T-helper 2 cell treated with Interferon-gamma antibody and Interleukin-4, amounts not matched to agents 5 μg/mL and 100 μg/mL, for 36 hours (primary cell): ENCODE results near the gene NUDCD3.

Experiments used
- DNase-seq: peaks from one replicate; pipeline ENCODE4 v3.0.0; 2021; ENCODE audit warnings: low spot score
- H3K27ac Mint-ChIP-seq: one replicate; pipeline ENCODE4 v1.8.0; 2021; ENCODE audit warnings: mild to moderate bottlenecking, mixed read lengths
- H3K27me3 Mint-ChIP-seq: one replicate; pipeline ENCODE4 v1.8.0; 2021; ENCODE audit warnings: low read depth, mixed read lengths
- H3K36me3 Mint-ChIP-seq: one replicate; pipeline ENCODE4 v1.8.0; 2021; ENCODE audit warnings: low read depth, mixed read lengths
- H3K4me1 Mint-ChIP-seq: one replicate; pipeline ENCODE4 v1.8.0; 2021; ENCODE audit warnings: low read depth, mixed read lengths
- H3K4me3 Mint-ChIP-seq: one replicate; pipeline ENCODE4 v1.8.0; 2022; ENCODE audit warnings: mild to moderate bottlenecking, moderate library complexity, mixed read lengths
- H3K9me3 Mint-ChIP-seq: one replicate; pipeline ENCODE4 v1.8.0; 2021; ENCODE audit warnings: mixed read lengths

NUDCD3 gene

DNA sequence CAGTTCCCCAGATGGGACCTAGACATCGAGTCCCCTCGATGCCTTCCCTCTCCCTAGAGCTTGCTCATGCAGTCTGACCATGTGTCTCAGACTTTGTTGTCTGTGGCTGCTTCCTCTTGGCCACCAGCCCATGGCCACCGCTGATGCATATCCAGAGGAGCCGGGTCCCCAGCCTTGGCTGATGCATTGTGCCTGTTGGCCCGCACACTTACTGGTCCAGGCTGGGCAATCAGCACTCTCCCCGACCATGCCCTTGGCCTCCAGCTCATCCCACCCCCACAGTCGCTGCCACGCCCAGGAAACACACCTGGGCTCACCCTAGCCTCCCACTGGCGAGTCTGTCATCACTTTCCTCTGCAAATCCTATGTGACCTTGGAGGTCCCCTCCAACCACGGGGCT is 40.5 kb upstream of the NUDCD3 start:
- Mint-ChIP-seq H3K36me3 (no peaks in the 10 kb centered on the region), H3K4me1 (no peaks in the 10 kb centered on the region), H3K27ac (no peak overlapping the region), H3K27me3 (no peaks in the 10 kb centered on the region), H3K9me3 (no peaks in the 10 kb centered on the region), H3K4me3 (no peak overlapping the region)
- DNase-seq = no peak

DNA sequence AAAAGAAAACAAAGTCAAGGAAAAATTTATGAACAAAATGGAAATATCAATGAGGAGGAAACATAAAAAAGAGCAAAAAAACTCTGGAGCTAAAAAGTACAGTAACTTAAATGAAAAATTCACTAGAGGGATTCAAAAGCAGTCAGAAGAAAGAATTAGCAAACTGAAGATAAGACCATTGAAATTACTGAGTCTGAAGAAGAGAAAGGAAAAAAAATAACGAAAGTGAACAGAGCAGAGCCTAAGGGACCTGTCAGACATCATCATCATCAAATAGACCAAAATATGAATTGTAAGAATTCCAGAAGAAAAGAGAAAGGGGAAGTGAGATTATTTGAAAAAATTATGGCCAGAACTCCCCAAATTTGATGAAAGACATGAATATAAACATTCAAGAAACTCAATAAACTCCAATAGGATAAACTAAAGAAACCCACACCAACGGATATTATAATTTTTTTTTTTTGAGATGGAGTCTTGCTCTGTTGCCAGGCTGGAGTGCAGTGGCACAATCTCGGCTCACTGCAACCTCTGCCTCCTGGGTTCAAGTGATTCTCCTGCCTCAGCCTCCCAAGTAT is 34.4 kb upstream of the NUDCD3 start:
- H3K27me3 Mint-ChIP-seq = peaks cover 6% of the 10 kb centered on the region
- H3K9me3 Mint-ChIP-seq = peaks cover 9% of the 10 kb centered on the region
- H3K4me3 Mint-ChIP-seq = no peak overlapping the region
- no peaks in the 10 kb centered on the region for H3K36me3 Mint-ChIP-seq
- no peak overlapping the region for H3K27ac Mint-ChIP-seq
- no peaks in the 10 kb centered on the region for H3K4me1 Mint-ChIP-seq
- no peak for DNase-seq

DNA sequence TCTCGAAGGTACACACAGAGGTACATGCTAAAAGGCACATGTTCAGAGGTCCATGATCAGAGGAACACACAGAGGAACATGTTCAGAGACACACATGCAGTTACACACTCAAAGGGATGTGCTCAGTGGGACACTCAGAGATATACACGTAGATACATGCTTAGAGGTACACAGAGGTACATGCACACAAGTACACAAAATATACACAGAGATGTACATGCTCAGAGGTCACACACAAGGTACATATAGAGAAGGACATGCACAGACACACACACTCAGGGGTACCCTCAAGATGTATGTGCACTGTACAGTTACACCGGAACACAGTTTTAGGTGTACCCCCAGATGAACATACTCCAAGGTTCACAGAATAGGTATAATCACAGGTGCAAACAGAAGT is 31.9 kb upstream of the NUDCD3 start:
- H3K9me3 Mint-ChIP-seq = peaks cover 9% of the 10 kb centered on the region
- no peak overlapping the region for H3K27ac Mint-ChIP-seq
- H3K27me3 Mint-ChIP-seq = peaks cover 6% of the 10 kb centered on the region
- H3K4me3 Mint-ChIP-seq = no peak overlapping the region
- H3K4me1 Mint-ChIP-seq = no peaks in the 10 kb centered on the region
- H3K36me3 Mint-ChIP-seq = no peaks in the 10 kb centered on the region
- no peak for DNase-seq

DNA sequence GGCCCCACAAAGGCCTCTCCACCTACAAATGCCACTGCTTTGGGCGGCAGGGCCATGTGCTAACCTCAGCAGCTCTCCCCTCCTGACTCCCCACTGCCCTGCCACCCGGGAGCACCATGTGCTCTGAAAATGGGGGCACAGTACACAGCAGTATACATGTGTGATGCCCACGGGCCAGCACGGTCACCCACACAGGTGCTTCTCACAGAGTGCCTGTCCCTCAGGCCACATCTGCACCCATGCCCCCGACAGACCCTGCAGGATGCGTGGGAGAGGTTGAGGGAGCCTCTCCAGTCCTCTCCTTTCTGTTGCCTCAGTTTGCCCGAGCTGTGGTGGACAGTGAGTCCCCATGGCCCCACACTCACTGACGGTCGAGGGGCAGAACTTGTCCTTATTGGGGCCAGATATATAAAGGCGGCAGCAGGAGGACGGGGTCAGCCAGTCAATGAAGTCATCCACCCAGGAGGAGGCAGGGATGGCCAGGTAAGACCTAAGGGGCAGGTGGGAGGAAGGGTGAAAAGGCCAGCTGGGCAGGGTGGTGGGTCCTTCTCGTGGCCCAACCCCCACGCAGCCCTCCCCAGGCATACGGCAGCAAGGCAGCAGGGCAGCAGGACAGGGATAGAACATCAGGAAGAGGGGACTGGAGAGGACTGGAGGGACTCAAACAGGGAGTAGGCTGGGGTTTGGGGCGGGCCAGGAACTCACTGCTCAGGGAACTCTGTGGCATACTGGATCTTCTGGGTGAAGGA is 31.1 kb upstream of the NUDCD3 start:
- Mint-ChIP-seq H3K36me3 (no peaks in the 10 kb centered on the region), H3K4me1 (no peaks in the 10 kb centered on the region), H3K9me3 (peaks cover 9% of the 10 kb centered on the region), H3K27me3 (peaks cover 6% of the 10 kb centered on the region), H3K4me3 (no peak overlapping the region), H3K27ac (no peak overlapping the region)
- DNase-seq = no peak

DNA sequence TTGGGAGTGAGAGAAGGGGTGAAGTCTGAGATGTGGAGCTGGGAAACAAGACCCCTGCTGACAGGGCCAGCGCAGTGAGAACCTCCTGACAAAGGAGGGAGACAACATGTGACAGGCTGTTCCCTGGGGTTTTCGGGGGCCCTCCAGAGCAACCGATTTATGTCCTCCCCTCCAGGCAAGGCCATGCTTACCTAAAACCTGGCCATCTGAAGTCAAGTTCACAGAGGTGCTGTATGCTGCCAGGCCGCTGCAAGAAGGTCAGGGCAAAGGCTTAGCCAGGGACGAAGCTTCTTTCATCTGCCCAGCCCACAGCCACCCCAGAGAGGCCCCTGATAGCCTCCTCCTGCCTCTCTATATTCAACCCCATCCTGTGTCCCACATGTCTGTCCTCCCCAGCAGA is 30.1 kb upstream of the NUDCD3 start:
- Mint-ChIP-seq H3K9me3 (peaks cover 9% of the 10 kb centered on the region), H3K27ac (no peak overlapping the region)

DNA sequence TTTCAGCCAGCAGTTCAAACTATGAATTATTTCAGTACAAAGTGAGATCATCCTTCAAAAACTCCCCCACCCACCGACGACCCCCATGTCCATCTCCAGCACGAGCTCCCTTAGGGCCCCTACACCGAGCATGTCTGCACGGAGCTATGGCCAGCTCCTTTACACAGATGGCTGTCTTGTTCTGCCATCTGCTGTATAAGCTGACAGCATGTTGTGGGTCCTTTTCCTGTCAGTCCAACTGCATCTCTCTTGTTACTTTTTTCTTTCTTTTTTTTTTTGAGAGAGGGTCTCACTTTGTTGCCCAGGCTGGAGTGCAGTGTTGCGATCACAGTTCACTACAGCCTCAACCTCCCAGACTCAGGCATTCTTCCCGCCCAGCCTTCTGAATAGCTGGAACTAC is 29.1 kb upstream of the NUDCD3 start:
- Mint-ChIP-seq H3K36me3 (no peaks in the 10 kb centered on the region), H3K27ac (no peak overlapping the region), H3K4me3 (no peak overlapping the region), H3K4me1 (no peaks in the 10 kb centered on the region), H3K9me3 (peaks cover 4% of the 10 kb centered on the region), H3K27me3 (peaks cover 6% of the 10 kb centered on the region)
- DNase-seq = no peak

More for the DNA sequence above, 30.1 kb upstream of the NUDCD3 start:
- DNase-seq = no peak
- no peaks in the 10 kb centered on the region for H3K4me1 Mint-ChIP-seq
- H3K27me3 Mint-ChIP-seq = peaks cover 6% of the 10 kb centered on the region
- no peak overlapping the region for H3K4me3 Mint-ChIP-seq
- no peaks in the 10 kb centered on the region for H3K36me3 Mint-ChIP-seq

DNA sequence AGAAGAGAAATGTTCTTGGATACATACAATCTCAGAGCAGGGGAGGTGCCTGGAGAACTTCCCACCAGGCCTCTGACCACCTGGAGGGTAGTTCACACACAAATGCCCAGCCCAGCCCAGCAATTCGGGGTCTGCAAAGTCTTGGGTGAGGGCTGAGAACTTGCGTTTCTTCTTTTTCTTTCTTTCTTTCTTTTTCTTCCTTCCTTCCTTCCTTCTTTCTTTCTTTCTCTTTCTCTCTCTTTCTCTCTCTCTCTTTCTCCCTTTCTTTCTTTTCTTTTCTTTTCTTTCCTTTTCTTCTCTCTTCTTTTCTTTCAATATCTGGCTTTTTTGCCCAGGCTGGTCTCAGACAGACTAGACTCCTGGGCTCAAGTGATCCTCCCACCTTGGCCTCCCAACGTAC is 28.3 kb upstream of the NUDCD3 start:
- Mint-ChIP-seq H3K4me1 (no peaks in the 10 kb centered on the region), H3K36me3 (no peaks in the 10 kb centered on the region), H3K4me3 (no peak overlapping the region), H3K27me3 (no peaks in the 10 kb centered on the region), H3K27ac (no peak overlapping the region), H3K9me3 (no peaks in the 10 kb centered on the region)
- no peak for DNase-seq

DNA sequence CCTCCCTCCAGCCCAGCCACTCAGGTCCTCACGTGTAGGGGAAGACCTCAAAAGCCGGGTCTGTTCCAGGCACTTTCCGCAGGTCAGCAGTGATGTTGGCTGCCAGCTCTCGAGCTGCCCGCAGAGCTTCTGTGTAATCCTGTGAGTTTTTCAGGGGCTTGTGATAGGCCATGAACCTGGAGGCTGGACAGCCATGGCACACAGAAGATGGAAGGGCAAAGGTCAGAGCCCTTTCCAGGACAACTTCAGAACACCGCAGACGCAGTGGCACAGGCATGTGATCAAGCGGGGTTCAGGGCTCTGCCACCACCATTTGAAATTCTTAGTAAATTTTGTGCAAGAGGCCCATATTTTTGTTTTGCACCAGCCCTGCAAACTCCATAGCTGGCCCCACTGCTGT is 26.7 kb upstream of the NUDCD3 start:
- Mint-ChIP-seq H3K27ac (no peak overlapping the region), H3K4me3 (no peak overlapping the region), H3K36me3 (no peaks in the 10 kb centered on the region), H3K9me3 (no peaks in the 10 kb centered on the region), H3K4me1 (no peaks in the 10 kb centered on the region), H3K27me3 (no peaks in the 10 kb centered on the region)
- no peak for DNase-seq

DNA sequence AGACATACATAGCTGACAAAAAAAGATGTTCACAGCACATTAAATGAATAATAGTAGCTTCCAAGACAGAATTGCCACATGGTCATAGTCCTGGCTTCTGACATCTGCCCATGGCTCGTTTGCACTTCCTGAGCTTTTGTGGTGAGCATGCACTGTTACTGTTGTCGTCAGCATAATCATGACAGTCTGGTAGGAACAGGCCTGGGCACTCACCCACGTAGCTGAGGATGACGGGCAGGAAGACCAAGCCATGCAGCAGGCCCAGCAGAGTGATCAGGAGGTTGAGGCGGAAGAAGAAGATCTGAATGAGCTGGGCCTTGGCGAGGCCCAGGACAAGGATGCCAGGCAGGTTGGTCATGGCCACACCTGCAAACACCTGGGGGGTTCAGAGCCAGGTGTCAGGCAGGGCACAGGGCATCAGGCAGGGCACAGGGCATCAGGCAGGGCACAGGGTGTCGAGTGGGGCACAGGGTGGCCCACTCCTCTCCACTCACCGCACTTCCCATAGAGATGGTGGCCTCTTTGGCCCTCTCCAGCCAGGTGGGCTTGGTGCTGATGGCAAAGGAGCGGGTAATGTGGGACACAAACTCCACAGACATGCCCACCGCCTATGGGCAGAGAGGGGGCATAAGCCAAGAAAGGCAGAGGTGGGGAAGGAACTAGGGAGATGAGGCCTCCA is 25.3 kb upstream of the NUDCD3 start:
- Mint-ChIP-seq H3K4me3 (no peak overlapping the region), H3K27ac (no peak overlapping the region), H3K4me1 (no peaks in the 10 kb centered on the region), H3K9me3 (no peaks in the 10 kb centered on the region), H3K27me3 (no peaks in the 10 kb centered on the region), H3K36me3 (no peaks in the 10 kb centered on the region)
- DNase-seq = no peak

DNA sequence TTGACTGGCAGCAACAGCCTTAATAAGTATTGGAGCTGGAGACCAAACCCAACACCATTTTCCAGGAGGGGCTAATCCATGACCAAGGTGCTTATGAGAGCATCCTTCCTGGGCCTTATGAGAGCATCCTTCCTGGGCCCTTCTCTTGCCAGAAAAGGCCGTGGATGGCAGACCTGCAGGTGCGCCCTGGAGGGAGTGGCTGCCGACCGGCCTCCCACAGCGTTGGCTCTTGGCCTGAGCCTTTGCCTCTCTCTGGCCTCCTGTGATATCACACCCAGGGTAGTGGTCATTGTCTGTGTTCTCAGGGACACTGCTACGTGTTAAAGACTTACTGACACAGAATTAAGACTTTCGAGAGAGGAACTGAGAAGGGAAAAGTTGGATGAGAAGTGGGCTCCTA is 22.3 kb upstream of the NUDCD3 start:
- no peaks in the 10 kb centered on the region for H3K27me3 Mint-ChIP-seq
- no peak overlapping the region for H3K27ac Mint-ChIP-seq
- H3K4me1 Mint-ChIP-seq = no peaks in the 10 kb centered on the region
- no peaks in the 10 kb centered on the region for H3K9me3 Mint-ChIP-seq
- H3K36me3 Mint-ChIP-seq = no peaks in the 10 kb centered on the region
- H3K4me3 Mint-ChIP-seq = no peak overlapping the region
- DNase-seq = no peak

DNA sequence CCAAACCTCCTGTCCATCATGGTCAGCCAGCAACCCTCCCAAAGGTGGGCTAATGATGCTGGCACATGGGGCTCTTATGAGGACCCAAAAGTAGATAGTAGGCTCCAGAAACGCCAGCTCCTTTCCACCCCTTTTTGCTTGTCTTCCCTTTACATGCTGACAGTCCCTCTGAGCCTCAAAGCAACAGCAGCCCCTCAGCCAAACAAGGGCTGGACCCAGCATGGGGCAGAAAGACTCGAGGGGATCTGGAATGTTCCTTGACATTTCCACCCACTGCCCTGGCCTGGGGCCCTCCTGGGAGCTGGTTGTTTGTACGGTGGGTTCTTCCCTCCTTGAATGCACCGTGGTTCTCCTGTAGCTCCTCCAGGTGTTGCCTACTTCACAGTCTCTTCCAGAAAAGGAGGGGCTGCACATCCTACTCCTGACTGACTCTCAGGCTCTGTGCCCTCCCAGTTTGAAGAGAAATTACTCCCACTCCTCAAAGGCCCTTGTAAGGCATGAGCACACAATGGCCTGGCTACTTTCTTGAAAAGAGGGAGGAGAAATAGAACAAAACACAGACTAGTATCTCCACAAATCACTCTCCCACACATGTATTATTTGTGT is 21.5 kb upstream of the NUDCD3 start:
- no peak for DNase-seq
- Mint-ChIP-seq H3K4me1 (no peaks in the 10 kb centered on the region), H3K36me3 (no peaks in the 10 kb centered on the region), H3K4me3 (no peak overlapping the region), H3K9me3 (peaks cover 1% of the 10 kb centered on the region), H3K27me3 (no peaks in the 10 kb centered on the region), H3K27ac (no peak overlapping the region)

DNA sequence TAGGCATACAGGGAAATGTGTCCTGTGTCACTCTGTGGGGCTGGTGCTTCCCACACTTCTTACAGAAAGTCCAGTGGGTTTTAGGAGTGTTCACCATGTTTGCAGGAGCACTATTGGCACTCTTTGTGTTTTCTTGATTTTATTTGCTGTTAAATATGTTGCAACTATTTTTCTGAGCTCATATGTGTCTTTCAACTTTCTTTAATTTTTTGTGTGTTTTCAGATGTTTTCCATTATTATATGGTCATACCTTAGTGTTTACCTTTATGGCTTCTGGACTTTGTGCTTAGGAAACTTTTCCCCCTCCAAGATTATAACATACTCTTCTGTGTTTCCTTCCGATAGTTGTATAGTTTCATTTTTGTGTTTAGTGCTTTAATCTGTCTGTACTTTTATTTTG is 20.8 kb upstream of the NUDCD3 start:
- Mint-ChIP-seq H3K27ac (no peak overlapping the region), H3K36me3 (no peaks in the 10 kb centered on the region), H3K27me3 (no peaks in the 10 kb centered on the region), H3K4me3 (no peak overlapping the region), H3K9me3 (peaks cover 9% of the 10 kb centered on the region), H3K4me1 (no peaks in the 10 kb centered on the region)
- no peak for DNase-seq

DNA sequence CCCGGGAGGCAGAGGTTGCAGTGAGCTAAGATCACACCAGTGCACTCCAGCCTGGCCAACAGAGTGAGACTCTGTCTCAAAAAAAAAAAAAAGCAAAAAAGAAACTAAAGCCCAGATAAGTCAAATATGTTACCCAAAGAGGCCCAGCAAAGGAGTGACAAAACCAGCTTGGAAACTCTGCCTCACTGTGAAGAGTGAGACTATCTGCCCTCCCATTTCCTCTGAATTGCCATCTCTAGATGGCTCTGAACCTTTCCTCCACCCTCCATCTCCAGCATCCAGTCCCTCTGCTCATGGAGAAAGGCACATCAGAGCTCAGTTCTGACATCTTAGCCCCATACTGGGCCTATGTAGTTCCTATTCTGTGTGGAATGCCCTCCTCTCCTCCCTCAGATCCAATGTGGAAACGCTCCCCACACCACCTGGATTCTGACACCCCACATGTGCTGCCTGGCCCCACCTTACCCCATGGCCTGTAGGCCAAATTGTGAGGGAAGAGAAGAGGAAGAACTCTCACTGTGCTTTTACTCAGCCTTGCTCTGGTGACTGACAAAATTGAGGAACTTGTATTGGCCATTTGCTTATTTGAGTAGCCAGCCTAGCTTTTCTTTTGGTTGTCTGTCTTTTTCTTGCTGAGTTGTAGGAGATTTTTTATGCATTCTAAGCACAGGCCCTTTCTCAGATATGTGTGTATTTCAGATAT is 18.0 kb upstream of the NUDCD3 start:
- Mint-ChIP-seq H3K27ac (no peak overlapping the region), H3K27me3 (peaks cover 1% of the 10 kb centered on the region), H3K9me3 (peaks cover 13% of the 10 kb centered on the region), H3K4me3 (no peak overlapping the region), H3K4me1 (no peaks in the 10 kb centered on the region), H3K36me3 (no peaks in the 10 kb centered on the region)
- DNase-seq = no peak
